ENCODE measurements around the gene HMGXB3. TPM values are rescaled to one million over a fixed set of nuclear protein-coding genes. Genes with fewer than 3 reads are reported as not detected.

Gene HMGXB3
- total and polyA plus RNA-seq, 2 of the 13 experiments (the other 11 are each of a cell fraction or from before 2014, with no cell fraction given), result 18.8 to 23.8 TPM

GRCh38 chr5:150085191-150085912, 84.8 kb downstream of the HMGXB3 start:
- in situ Hi-C loops (cut with HindIII; ENCODE audit: extremely low pct_ligation_motif_present, low pct_unique_long_range_greater_than_20kb), result no loop called here
- no peak overlapping the region for H2AFZ ChIP-seq (ENCODE audit: low read length)
- H3K36me3 ChIP-seq (replicated peaks in 1 of 2; ENCODE audit: control insufficient read depth in 1 of 2, insufficient read depth in 2 of 2, low read length in 2 of 2), result no peaks in the 10 kb centered on the region
- TF ChIP-seq, protein P1, sequence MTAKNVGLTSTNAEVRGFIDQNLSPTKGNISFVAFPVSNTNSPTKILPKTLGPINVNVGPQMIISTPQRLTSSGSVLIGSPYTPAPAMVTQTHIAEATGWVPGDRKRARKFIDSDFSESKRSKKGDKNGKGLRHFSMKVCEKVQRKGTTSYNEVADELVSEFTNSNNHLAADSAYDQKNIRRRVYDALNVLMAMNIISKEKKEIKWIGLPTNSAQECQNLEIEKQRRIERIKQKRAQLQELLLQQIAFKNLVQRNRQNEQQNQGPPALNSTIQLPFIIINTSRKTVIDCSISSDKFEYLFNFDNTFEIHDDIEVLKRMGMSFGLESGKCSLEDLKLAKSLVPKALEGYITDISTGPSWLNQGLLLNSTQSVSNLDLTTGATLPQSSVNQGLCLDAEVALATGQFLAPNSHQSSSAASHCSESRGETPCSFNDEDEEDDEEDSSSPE (CRISPR knock-in tag; IDR thresholded peaks at IDR 0.05), result no peak
- TF ChIP-seq ZBTB46 (CRISPR knock-in tag; IDR thresholded peaks at IDR 0.05; ENCODE audit: borderline replicate concordance) (no peak), MNT (IDR thresholded peaks at IDR 0.05) (no peak), IRX3 (CRISPR knock-in tag; IDR thresholded peaks at IDR 0.05; ENCODE audit: borderline replicate concordance, low read depth) (no peak)
- TF ChIP-seq, protein P2, sequence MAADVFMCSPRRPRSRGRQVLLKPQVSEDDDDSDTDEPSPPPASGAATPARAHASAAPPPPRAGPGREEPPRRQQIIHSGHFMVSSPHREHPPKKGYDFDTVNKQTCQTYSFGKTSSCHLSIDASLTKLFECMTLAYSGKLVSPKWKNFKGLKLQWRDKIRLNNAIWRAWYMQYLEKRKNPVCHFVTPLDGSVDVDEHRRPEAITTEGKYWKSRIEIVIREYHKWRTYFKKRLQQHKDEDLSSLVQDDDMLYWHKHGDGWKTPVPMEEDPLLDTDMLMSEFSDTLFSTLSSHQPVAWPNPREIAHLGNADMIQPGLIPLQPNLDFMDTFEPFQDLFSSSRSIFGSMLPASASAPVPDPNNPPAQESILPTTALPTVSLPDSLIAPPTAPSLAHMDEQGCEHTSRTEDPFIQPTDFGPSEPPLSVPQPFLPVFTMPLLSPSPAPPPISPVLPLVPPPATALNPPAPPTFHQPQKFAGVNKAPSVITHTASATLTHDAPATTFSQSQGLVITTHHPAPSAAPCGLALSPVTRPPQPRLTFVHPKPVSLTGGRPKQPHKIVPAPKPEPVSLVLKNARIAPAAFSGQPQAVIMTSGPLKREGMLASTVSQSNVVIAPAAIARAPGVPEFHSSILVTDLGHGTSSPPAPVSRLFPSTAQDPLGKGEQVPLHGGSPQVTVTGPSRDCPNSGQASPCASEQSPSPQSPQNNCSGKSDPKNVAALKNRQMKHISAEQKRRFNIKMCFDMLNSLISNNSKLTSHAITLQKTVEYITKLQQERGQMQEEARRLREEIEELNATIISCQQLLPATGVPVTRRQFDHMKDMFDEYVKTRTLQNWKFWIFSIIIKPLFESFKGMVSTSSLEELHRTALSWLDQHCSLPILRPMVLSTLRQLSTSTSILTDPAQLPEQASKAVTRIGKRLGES (CRISPR knock-in tag; IDR thresholded peaks at IDR 0.05; ENCODE audit: borderline replicate concordance), result no peak
- TF ChIP-seq, protein P3, sequence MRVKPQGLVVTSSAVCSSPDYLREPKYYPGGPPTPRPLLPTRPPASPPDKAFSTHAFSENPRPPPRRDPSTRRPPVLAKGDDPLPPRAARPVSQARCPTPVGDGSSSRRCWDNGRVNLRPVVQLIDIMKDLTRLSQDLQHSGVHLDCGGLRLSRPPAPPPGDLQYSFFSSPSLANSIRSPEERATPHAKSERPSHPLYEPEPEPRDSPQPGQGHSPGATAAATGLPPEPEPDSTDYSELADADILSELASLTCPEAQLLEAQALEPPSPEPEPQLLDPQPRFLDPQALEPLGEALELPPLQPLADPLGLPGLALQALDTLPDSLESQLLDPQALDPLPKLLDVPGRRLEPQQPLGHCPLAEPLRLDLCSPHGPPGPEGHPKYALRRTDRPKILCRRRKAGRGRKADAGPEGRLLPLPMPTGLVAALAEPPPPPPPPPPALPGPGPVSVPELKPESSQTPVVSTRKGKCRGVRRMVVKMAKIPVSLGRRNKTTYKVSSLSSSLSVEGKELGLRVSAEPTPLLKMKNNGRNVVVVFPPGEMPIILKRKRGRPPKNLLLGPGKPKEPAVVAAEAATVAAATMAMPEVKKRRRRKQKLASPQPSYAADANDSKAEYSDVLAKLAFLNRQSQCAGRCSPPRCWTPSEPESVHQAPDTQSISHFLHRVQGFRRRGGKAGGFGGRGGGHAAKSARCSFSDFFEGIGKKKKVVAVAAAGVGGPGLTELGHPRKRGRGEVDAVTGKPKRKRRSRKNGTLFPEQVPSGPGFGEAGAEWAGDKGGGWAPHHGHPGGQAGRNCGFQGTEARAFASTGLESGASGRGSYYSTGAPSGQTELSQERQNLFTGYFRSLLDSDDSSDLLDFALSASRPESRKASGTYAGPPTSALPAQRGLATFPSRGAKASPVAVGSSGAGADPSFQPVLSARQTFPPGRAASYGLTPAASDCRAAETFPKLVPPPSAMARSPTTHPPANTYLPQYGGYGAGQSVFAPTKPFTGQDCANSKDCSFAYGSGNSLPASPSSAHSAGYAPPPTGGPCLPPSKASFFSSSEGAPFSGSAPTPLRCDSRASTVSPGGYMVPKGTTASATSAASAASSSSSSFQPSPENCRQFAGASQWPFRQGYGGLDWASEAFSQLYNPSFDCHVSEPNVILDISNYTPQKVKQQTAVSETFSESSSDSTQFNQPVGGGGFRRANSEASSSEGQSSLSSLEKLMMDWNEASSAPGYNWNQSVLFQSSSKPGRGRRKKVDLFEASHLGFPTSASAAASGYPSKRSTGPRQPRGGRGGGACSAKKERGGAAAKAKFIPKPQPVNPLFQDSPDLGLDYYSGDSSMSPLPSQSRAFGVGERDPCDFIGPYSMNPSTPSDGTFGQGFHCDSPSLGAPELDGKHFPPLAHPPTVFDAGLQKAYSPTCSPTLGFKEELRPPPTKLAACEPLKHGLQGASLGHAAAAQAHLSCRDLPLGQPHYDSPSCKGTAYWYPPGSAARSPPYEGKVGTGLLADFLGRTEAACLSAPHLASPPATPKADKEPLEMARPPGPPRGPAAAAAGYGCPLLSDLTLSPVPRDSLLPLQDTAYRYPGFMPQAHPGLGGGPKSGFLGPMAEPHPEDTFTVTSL (CRISPR knock-in tag; IDR thresholded peaks at IDR 0.05; ENCODE audit: borderline replicate concordance), result no peak
- POLR2A ChIA-PET, result no interaction called here
- H3K4me2 ChIP-seq (ENCODE audit: low read depth, low read length), result no peak overlapping the region
- DNase-seq (ENCODE audit: low spot score), result no peak
- H4K20me1 ChIP-seq (ENCODE audit: insufficient read depth, low read length), result no peaks in the 10 kb centered on the region
- H3K79me2 ChIP-seq (ENCODE audit: insufficient read depth, low read length), result no peaks in the 10 kb centered on the region
- no peak overlapping the region for H3K27ac ChIP-seq (ENCODE audit: extremely low read length, insufficient read depth, low read length)
- intact Hi-C loops (cut with micrococcal nuclease; ENCODE audit: unreplicated experiment), result no loop called here
- BruUV-seq (replicated peaks), result no TSS peak
- H3K4me3 ChIP-seq (replicated peaks in 1 of 3; ENCODE audit: insufficient read depth in 1 of 3, low read depth in 2 of 3, low read length in 3 of 3), result no peak overlapping the region
- WGBS (ENCODE audit: low lambda C conversion rate), result 39% methylated on average over 7 of the region's 7 CpGs
- CTCF ChIA-PET (ENCODE audit: low intra/inter-chr PET ratio, low total read pairs), result no interaction called here
- H3K9ac ChIP-seq (ENCODE audit: insufficient read depth, low read depth, low read length), result no peak overlapping the region
- peaks cover 2 to 33% of the 10 kb centered on the region in 2 experiments; a peak in 4 of 5 replicates for H3K27me3 ChIP-seq (ENCODE audit: control insufficient read depth in 1 of 2, insufficient read depth in 2 of 2, low read length in 2 of 2)
- no peak; the same call in 2 of the 3 replicates for ATAC-seq
- no peaks in the 10 kb centered on the region for H3K9me3 ChIP-seq (ENCODE audit: low read length)
- H3K4me1 ChIP-seq (ENCODE audit: insufficient read depth, low read length), result no peaks in the 10 kb centered on the region
- FAIRE-seq, result no peak
